Measurements from ENCODE around the gene HOMEZ.

HOMEZ gene

GRCh38 chr14:23308721-23309445 lies 23.0 kb upstream of the HOMEZ start:
- H3K4me1 ChIP-seq (ENCODE audit: control insufficient read depth, insufficient read depth, low read length) = peaks cover 6% of the 10 kb centered on the region; the same call in 1 of the 2 replicates
- no peak overlapping the region for H3K4me3 ChIP-seq (ENCODE audit: low read depth, low read length)
- TF ChIP-seq EGR2 (tag by site-specific recombination; IDR thresholded peaks at IDR 0.05; ENCODE audit: low read depth) (peak; percentile 15; the same call in 1 of the 2 replicates), PRDM1 (tag by site-specific recombination; IDR thresholded peaks at IDR 0.05) (0 out of 2 replicates have a peak, but pooled peaks have one; percentile 23), KLF1 (tag by site-specific recombination; IDR thresholded peaks at IDR 0.05) (no peak), ZNF654 (tag by site-specific recombination; IDR thresholded peaks at IDR 0.05; ENCODE audit: low read depth) (no peak)
- no peak overlapping the region for H3K27ac ChIP-seq (ENCODE audit: extremely low read depth, low read depth, low read length)
- H3K36me3 ChIP-seq (ENCODE audit: control insufficient read depth in 2 of 2, insufficient read depth in 1 of 2, low read length in 2 of 2) = peaks cover 8 to 46% of the 10 kb centered on the region in 2 experiments
- POLR2A ChIA-PET = interaction anchor here (3.2 kb wide), 1 partner anchor 12 kb away, joined by 19 read pairs; the partner anchor contains the start of gene PABPN1
- no peaks in the 10 kb centered on the region for H3K9me3 ChIP-seq (ENCODE audit: control insufficient read depth, insufficient read depth, low read depth, low read length)
- CTCF ChIA-PET = no interaction called here

GRCh38 chr14:23307687-23308644 lies 22.0 kb upstream of the HOMEZ start:
- CTCF ChIA-PET = interaction anchor here (0.5 to 1.0 kb wide), 3 partner anchors 8 to 750 kb away, joined by 3 read pairs; no protein-coding TSS in a partner anchor
- peaks cover 8 to 46% of the 10 kb centered on the region in 2 experiments for H3K36me3 ChIP-seq (ENCODE audit: control insufficient read depth in 2 of 2, insufficient read depth in 1 of 2, low read length in 2 of 2)
- POLR2A ChIA-PET = interaction anchor here (1.1 to 8.1 kb wide), 5 partner anchors 11 to 213 kb away, joined by 6 to 170 read pairs (median 12); partner anchors contain the start of genes ACIN1, C14orf119, HOMEZ and PABPN1
- TF ChIP-seq ZNF600 (tag by site-specific recombination; IDR thresholded peaks at IDR 0.05) = peak; percentile 25; the same call in 1 of the 2 replicates
- TF ChIP-seq KLF9 (tag by site-specific recombination; IDR thresholded peaks at IDR 0.05; ENCODE audit: low read depth) = no peak
- peak overlapping the region; percentile 56 for H3K4me3 ChIP-seq (ENCODE audit: low read depth, low read length)
- H3K27ac ChIP-seq (ENCODE audit: extremely low read depth, low read depth, low read length) = peak overlapping the region; percentile 85; the same call in 1 of the 2 replicates
- H3K9me3 ChIP-seq (ENCODE audit: control insufficient read depth, insufficient read depth, low read depth, low read length) = no peaks in the 10 kb centered on the region
- H3K4me1 ChIP-seq (ENCODE audit: control insufficient read depth, insufficient read depth, low read length) = peaks cover 6% of the 10 kb centered on the region; the same call in 1 of the 2 replicates

DNA sequence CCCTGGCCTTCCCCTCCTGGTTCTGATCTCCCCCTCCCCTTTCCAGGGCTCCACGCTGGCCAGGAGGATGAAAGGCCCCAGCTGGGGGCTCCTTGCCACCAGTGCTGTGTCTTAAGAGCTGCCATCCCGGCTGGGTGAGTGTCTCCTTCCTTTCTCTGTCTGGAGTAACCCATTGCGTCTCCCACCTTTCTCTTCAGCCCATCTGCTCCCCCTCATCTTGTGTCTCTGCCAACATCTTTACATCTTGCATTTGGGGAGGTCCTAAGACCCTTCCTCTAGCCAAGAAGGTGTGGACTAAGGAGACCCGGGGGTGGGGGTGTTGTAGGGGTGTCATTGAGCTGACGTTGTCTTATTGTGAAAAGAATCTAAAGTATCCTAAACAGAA lies 21.2 kb upstream of the HOMEZ start:
- Histone ChIP-seq H3K9me3 (ENCODE audit: control insufficient read depth, insufficient read depth, low read depth, low read length) (no peaks in the 10 kb centered on the region), H3K36me3 (ENCODE audit: control insufficient read depth in 2 of 2, insufficient read depth in 1 of 2, low read length in 2 of 2) (peaks cover 8 to 42% of the 10 kb centered on the region in 2 experiments), H3K4me3 (ENCODE audit: low read depth, low read length) (peak overlapping the region; percentile 56), H3K4me1 (ENCODE audit: control insufficient read depth, insufficient read depth, low read length) (peaks cover 6% of the 10 kb centered on the region; the same call in 1 of the 2 replicates), H3K27ac (ENCODE audit: extremely low read depth, low read depth, low read length) (peak overlapping the region; percentile 85)
- TF ChIP-seq ZNF335 (tag by site-specific recombination; conservative IDR thresholded peaks at IDR 0.05) = peak; percentile 2; the same call in 1 of the 2 replicates
- no peak for TF ChIP-seq SALL2 (tag by site-specific recombination; IDR thresholded peaks at IDR 0.05; ENCODE audit: borderline replicate concordance)
- TF ChIP-seq ZNF184 (tag by site-specific recombination; IDR thresholded peaks at IDR 0.05) = no peak
- ChIA-PET POLR2A (interaction anchor here (0.5 to 8.1 kb wide), 12 partner anchors 12 to 532 kb away, joined by 3 to 170 read pairs (median 4); partner anchors contain the start of genes ACIN1, C14orf119, HOMEZ and PABPN1), CTCF (interaction anchor here (0.6 to 1.0 kb wide), 3 partner anchors 24 to 751 kb away, joined by 3 read pairs; no protein-coding TSS in a partner anchor)

DNA sequence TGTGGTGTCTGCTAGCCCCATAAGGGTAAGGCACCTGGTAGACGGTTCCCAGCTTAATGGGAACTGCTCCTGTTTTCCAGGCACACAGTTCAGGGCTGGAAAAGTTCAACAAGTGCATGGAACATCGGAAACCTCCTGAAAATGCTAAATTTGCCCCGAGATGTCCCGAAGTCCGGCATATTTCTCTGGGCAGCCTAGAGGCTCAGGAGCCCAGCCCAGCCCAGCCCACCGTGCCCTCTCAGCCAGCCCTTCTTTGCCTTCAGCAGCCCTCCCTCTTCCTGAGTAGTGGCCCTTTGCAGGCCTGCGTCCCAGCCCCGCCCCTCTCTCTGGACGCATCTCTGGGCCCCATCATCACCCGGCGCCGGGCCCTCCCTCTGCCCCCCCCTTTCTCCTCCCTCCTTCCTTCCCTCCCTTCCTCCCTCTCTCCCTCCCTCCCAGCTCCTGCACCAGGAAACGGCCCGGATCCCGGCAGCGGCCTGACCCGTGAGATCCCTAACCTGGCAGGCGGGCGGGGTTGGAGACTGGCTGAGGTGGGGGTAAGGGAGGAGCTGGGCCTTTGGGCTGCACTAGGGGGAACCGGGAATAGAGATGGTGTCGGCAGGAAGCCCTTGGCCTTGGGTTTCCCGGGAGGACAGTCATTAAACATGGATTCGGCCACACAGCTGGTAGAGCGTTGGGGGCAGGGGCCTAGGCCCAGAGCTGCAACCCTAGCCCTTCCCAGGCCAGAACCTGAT lies 20.6 kb upstream of the HOMEZ start, which contains the start of gene BCL2L2:
TSS of gene BCL2L2 (plus strand) at position 422 of the 734 bp plus-strand sequence. CDS start 935 bp downstream, outside the sequence.
- H3K27ac ChIP-seq (ENCODE audit: extremely low read depth, low read depth, low read length) = peak within 1 kb of the TSS; percentile 85
- H3K4me3 ChIP-seq (ENCODE audit: low read depth, low read length) = peak within 1 kb of the TSS; percentile 56
- peaks cover 8 to 37% of the 10 kb centered on the region in 2 experiments for H3K36me3 ChIP-seq (ENCODE audit: control insufficient read depth in 2 of 2, insufficient read depth in 1 of 2, low read length in 2 of 2)
- peaks cover 6% of the 10 kb centered on the region; the same call in 1 of the 2 replicates for H3K4me1 ChIP-seq (ENCODE audit: control insufficient read depth, insufficient read depth, low read length)
- no peaks in the 10 kb centered on the region for H3K9me3 ChIP-seq (ENCODE audit: control insufficient read depth, insufficient read depth, low read depth, low read length)
- ChIA-PET POLR2A (interaction anchor here (0.5 to 8.1 kb wide), 14 partner anchors 9 to 532 kb away, joined by 3 to 170 read pairs (median 4); partner anchors contain the start of genes ACIN1, C14orf119, HOMEZ and PABPN1), CTCF (interaction anchor here (0.6 to 1.3 kb wide), 7 partner anchors 14 to 751 kb away, joined by 3 to 12 read pairs (median 3); partner anchors contain the start of gene DHRS4)
- TF ChIP-seq SCRT2 (tag by site-specific recombination; IDR thresholded peaks at IDR 0.05) (peak; percentile 98), GLIS2 (tag by site-specific recombination; IDR thresholded peaks at IDR 0.05) (peak; percentile 40; the same call in 1 of the 2 replicates), ZNF248 (tag by site-specific recombination; IDR thresholded peaks at IDR 0.05) (no peak), ZNF621 (tag by site-specific recombination; IDR thresholded peaks at IDR 0.05) (no peak), SP3 (tag by site-specific recombination; IDR thresholded peaks at IDR 0.05) (peak; percentile 100)
- TF ChIP-seq, protein P1, sequence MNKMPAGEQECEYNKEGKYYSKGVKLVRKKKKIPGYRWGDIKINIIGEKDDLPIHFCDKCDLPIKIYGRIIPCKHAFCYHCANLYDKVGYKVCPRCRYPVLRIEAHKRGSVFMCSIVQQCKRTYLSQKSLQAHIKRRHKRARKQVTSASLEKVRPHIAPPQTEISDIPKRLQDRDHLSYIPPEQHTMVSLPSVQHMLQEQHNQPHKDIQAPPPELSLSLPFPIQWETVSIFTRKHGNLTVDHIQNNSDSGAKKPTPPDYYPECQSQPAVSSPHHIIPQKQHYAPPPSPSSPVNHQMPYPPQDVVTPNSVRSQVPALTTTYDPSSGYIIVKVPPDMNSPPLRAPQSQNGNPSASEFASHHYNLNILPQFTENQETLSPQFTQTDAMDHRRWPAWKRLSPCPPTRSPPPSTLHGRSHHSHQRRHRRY (tag by site-specific recombination; IDR thresholded peaks at IDR 0.05) = no peak
- TF ChIP-seq, protein P2, sequence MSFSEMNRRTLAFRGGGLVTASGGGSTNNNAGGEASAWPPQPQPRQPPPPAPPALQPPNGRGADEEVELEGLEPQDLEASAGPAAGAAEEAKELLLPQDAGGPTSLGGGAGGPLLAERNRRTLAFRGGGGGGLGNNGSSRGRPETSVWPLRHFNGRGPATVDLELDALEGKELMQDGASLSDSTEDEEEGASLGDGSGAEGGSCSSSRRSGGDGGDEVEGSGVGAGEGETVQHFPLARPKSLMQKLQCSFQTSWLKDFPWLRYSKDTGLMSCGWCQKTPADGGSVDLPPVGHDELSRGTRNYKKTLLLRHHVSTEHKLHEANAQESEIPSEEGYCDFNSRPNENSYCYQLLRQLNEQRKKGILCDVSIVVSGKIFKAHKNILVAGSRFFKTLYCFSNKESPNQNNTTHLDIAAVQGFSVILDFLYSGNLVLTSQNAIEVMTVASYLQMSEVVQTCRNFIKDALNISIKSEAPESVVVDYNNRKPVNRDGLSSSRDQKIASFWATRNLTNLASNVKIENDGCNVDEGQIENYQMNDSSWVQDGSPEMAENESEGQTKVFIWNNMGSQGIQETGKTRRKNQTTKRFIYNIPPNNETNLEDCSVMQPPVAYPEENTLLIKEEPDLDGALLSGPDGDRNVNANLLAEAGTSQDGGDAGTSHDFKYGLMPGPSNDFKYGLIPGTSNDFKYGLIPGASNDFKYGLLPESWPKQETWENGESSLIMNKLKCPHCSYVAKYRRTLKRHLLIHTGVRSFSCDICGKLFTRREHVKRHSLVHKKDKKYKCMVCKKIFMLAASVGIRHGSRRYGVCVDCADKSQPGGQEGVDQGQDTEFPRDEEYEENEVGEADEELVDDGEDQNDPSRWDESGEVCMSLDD (tag by site-specific recombination; IDR thresholded peaks at IDR 0.05) = peak; percentile 76
- TF ChIP-seq, protein P3, sequence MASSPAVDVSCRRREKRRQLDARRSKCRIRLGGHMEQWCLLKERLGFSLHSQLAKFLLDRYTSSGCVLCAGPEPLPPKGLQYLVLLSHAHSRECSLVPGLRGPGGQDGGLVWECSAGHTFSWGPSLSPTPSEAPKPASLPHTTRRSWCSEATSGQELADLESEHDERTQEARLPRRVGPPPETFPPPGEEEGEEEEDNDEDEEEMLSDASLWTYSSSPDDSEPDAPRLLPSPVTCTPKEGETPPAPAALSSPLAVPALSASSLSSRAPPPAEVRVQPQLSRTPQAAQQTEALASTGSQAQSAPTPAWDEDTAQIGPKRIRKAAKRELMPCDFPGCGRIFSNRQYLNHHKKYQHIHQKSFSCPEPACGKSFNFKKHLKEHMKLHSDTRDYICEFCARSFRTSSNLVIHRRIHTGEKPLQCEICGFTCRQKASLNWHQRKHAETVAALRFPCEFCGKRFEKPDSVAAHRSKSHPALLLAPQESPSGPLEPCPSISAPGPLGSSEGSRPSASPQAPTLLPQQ (tag by site-specific recombination; IDR thresholded peaks at IDR 0.05) = peak; percentile 99
